ENCODE measurements around the gene COL4A6.

DNA sequence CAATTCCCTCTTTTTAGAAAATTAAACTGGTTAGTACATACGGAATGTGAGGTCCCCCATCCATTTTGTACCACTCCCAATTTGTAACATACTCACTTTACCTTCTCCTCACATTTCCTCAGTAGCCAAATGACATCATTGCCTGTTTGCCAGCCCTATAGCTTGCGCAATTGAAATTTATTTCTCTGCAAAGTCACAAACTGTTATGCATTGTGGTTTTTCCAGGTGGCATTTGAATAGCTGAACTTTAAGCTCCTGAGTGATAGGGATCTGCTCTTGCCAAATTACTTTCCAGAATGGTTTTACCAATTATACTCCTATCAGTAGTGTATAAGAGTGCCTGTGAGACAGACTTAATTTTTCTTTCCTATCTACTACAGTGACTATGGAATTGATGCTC, 9.1 kb upstream of the COL4A6 start:
- no peak for TF ChIP-seq CTCF (IDR thresholded peaks at IDR 0.05; ENCODE audit: low read depth, low read length, poor library complexity, severe bottlenecking)
- TF ChIP-seq EZH2phosphoT487 (IDR thresholded peaks at IDR 0.05; ENCODE audit: borderline replicate concordance, low read length) = no peak

Data from DOHH2 (cell line).